SU-DHL-6 (cell line): ENCODE measurements around the gene SLC22A23.

Experiments used
- H2AFZ ChIP-seq: fragments of 200-600 bp; sonication (generic); 2 replicates; pipeline ENCODE4 v1.6.1; 2014; ENCODE audit warnings: low read depth, mild to moderate bottlenecking, moderate library complexity, mixed read lengths, antibody characterized with exemption, low read length; ENCODE audit not compliant: severe bottlenecking
- H3F3A ChIP-seq: fragments of 200-600 bp; shearing (Covaris generic); 2 replicates; pipeline ENCODE4 v1.6.0; 2016; ENCODE audit warnings: antibody characterized with exemption, mild to moderate bottlenecking; ENCODE audit not compliant: insufficient read depth
- H3K27ac ChIP-seq: fragments of 200-600 bp; sonication (generic); 2 replicates; pipeline ENCODE4 v1.5.1; 2016; ENCODE audit warnings: low read depth, mild to moderate bottlenecking, low read length, moderate library complexity, mixed read lengths
- H3K27me3 ChIP-seq: fragments of 200-600 bp; sonication (generic), shearing (Covaris generic); 2 replicates; pipeline ENCODE4 v1.6.0; 2014; ENCODE audit warnings: mild to moderate bottlenecking, low read length
- H3K36me3 ChIP-seq: fragments of 200-600 bp; sonication (generic); 2 replicates; pipeline ENCODE4 v1.6.1; 2014; ENCODE audit warnings: mild to moderate bottlenecking, low read length, mixed read lengths
- H3K4me2 ChIP-seq: fragments of 300-600, 200-600 bp; shearing (Covaris generic), sonication (generic); 2 replicates; pipeline ENCODE4 v1.6.0; 2014; ENCODE audit warnings: low read length, low read depth, mild to moderate bottlenecking; ENCODE audit not compliant: poor library complexity, severe bottlenecking
- H3K4me3 ChIP-seq: fragments of 200-600 bp; sonication (generic); 2 replicates; pipeline ENCODE4 v1.5.1; 2014; ENCODE audit warnings: antibody characterized with exemption, low read length, mild to moderate bottlenecking, mixed read lengths; ENCODE audit not compliant: insufficient read depth, poor library complexity, severe bottlenecking
- H3K79me2 ChIP-seq: fragments of 200-600 bp; sonication (generic); 2 replicates; pipeline ENCODE4 v1.6.1; 2014; ENCODE audit warnings: mild to moderate bottlenecking, low read length, moderate library complexity; ENCODE audit not compliant: insufficient read depth
- H3K9ac ChIP-seq: fragments of 200-600 bp; sonication (generic); 2 replicates; pipeline ENCODE4 v1.7.0; 2014; ENCODE audit warnings: mild to moderate bottlenecking, low read length
- H3K9me2 ChIP-seq: fragments of 200-600 bp; sonication (generic); replicated peaks from 2 replicates; pipeline ENCODE4 v1.6.1; 2014; ENCODE audit warnings: low read length; ENCODE audit not compliant: insufficient read depth
- H3K9me3 ChIP-seq: fragments of 200-600 bp; sonication (generic); 2 replicates; pipeline ENCODE4 v1.6.1; 2014; ENCODE audit warnings: low read length, mixed read lengths; ENCODE audit not compliant: insufficient read depth
- H4K20me1 ChIP-seq: fragments of 200-600 bp; sonication (generic); 2 replicates; pipeline ENCODE4 v1.6.1; 2014; ENCODE audit warnings: low read depth, mild to moderate bottlenecking, antibody characterized with exemption, low read length, moderate library complexity, mixed read lengths
- CTCF ChIP-seq: fragments of 200-600 bp; sonication (generic); IDR thresholded peaks from one replicate; pipeline ENCODE4 v1.5.1; 2017; ENCODE audit warnings: antibody characterized with exemption, mild to moderate bottlenecking, low read length, moderate library complexity; ENCODE audit not compliant: insufficient read depth, poor library complexity, severe bottlenecking
- EZH2phosphoT487 ChIP-seq: fragments of 200-600 bp; sonication (generic), shearing (Covaris generic); conservative IDR thresholded peaks from 2 replicates; pipeline ENCODE4 v1.6.1; 2018; ENCODE audit warnings: mild to moderate bottlenecking, antibody characterized with exemption, low read length, moderate library complexity, mixed read lengths

SLC22A23 gene

DNA sequence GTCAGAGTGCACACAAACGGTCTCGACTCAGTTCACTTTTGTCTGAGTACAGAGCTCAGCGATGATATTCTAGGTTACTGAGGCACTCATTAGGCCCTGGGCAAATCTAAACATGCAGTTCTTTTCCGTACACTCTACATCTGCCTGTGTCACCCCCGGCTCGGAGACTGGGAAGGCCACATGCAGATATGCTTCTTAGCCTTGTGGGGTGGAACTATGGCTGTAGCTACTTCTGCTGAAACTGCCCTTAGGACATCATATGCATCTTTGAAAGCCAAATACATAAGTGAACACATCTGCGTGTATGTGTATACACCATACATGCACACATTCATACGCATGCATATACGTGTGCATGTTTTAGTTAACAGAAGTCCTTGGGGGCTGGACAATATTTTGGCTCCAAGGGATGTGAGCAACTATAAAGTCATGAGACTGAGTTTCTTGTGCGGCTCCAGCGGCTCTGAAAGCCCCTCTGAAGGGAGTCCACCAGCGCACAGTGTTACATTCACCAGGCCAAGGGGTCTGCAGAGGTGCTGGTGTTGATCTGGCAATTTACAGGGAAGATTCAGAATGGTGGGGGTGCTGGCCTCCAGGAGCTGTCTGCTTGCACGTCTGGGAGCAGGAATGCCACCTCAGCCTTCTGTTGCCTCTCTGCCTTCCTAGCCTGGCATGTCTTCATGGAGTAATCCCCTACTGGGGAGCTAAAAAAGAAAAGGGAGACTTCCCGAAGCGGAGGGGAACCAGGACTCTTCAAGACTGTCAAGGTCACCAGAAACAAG, 166.5 kb downstream of the SLC22A23 start:
- H2AFZ ChIP-seq: no peak overlapping the region
- no peaks in the 10 kb centered on the region for H3K79me2 ChIP-seq
- TF ChIP-seq CTCF: no peak
- no peak for TF ChIP-seq EZH2phosphoT487
- no peaks in the 10 kb centered on the region for H3K36me3 ChIP-seq
- no peak overlapping the region for H3K27ac ChIP-seq
- H3K27me3 ChIP-seq: no peaks in the 10 kb centered on the region
- no peak overlapping the region for H3K9ac ChIP-seq
- H3K9me2 ChIP-seq: no peaks in the 10 kb centered on the region
- H3F3A ChIP-seq: no peaks in the 10 kb centered on the region
- H4K20me1 ChIP-seq: no peaks in the 10 kb centered on the region
- no peak overlapping the region for H3K4me3 ChIP-seq
- H3K4me2 ChIP-seq: no peak overlapping the region
- H3K9me3 ChIP-seq: no peaks in the 10 kb centered on the region

DNA sequence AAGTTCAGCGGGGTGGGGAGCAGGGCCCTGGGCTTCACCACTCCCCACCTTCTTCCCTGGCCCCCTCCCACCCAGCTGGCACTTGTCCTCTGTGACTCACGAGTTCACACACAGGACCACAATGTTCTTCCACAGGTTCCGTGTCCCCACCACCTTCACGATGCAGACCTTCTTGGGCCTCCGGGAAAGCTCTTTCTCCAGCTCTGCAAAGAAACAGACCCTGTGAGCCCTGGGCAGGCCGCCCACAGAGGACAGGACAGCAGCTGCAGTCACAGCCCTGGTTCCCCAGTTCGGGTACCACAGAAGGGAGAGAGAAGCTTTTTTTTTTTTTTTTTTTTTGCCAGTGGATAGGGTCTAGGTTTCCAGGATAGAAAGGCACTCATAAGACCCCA, 167.2 kb downstream of the SLC22A23 start:
- Histone ChIP-seq H3K27me3 (no peaks in the 10 kb centered on the region), H3K36me3 (no peaks in the 10 kb centered on the region), H3K9me2 (no peaks in the 10 kb centered on the region), H3K9ac (no peak overlapping the region), H2AFZ (no peak overlapping the region), H3K79me2 (no peaks in the 10 kb centered on the region), H3F3A (no peaks in the 10 kb centered on the region), H3K4me2 (no peak overlapping the region), H3K9me3 (no peaks in the 10 kb centered on the region), H3K27ac (no peak overlapping the region), H3K4me3 (no peak overlapping the region), H4K20me1 (no peaks in the 10 kb centered on the region)
- TF ChIP-seq EZH2phosphoT487: no peak
- no peak for TF ChIP-seq CTCF

GRCh38 chr6:3288711-3289663, 167.9 kb downstream of the SLC22A23 start:
- Histone ChIP-seq H3K4me3 (no peak overlapping the region), H3K27ac (no peak overlapping the region), H3K27me3 (no peaks in the 10 kb centered on the region), H3K9me3 (no peaks in the 10 kb centered on the region), H4K20me1 (no peaks in the 10 kb centered on the region), H3K79me2 (no peaks in the 10 kb centered on the region), H3K36me3 (no peaks in the 10 kb centered on the region), H3K9ac (no peak overlapping the region), H3K9me2 (no peaks in the 10 kb centered on the region), H3F3A (no peaks in the 10 kb centered on the region), H3K4me2 (no peak overlapping the region), H2AFZ (no peak overlapping the region)
- TF ChIP-seq EZH2phosphoT487 (no peak), CTCF (no peak)
